GM19395 (cell line): ENCODE data around the gene NPAS3.

Experiments
- ATAC-seq: cut with Tn5 transposase; IDR thresholded peaks from one replicate; pipeline ENCODE4 v1.9.1; 2021; ENCODE audit warnings: mild to moderate bottlenecking, moderate library complexity; ENCODE audit not compliant: unreplicated experiment

NPAS3 gene

DNA sequence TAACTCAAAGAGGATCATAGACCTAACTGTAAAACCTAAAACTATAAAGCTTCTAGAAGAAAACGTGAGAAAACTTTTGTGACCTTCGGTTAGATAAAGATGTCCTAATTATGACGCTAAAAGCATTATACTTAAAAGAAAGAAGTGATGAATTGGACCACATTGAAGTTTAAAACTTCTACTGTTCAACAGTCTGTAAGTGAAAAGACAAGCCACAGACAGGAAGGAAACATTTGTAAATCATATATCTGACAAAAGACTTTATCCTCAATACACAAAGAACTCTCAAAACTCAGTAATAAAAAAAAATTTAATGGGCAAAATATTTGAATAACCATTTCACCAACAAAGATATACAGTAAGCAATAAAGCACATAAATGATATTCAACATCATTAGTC is 667.9 kb downstream of the NPAS3 start:
- no peak for ATAC-seq

GRCh38 chr14:33609582-33609981 is 670.9 kb downstream of the NPAS3 start:
- no peak for ATAC-seq

DNA sequence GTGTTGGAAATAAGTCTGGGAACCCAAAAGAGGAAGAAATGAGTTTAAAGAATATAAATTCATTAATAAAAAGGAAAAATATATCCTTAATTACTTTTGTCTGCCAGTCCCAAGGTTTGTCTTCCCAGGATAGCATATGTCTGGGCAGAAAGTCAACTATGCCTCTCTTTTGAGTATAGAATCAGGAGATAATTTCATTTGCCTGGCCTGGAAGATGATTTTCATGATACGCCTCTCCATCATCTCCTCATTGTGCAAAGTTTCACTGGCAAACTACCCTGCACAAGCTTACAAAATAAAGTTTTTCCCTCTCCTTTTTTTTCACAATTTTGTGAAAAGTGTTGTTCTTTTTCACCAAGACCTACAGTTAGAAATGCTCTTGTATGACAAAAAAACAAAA is 671.4 kb downstream of the NPAS3 start:
- ATAC-seq, result no peak

DNA sequence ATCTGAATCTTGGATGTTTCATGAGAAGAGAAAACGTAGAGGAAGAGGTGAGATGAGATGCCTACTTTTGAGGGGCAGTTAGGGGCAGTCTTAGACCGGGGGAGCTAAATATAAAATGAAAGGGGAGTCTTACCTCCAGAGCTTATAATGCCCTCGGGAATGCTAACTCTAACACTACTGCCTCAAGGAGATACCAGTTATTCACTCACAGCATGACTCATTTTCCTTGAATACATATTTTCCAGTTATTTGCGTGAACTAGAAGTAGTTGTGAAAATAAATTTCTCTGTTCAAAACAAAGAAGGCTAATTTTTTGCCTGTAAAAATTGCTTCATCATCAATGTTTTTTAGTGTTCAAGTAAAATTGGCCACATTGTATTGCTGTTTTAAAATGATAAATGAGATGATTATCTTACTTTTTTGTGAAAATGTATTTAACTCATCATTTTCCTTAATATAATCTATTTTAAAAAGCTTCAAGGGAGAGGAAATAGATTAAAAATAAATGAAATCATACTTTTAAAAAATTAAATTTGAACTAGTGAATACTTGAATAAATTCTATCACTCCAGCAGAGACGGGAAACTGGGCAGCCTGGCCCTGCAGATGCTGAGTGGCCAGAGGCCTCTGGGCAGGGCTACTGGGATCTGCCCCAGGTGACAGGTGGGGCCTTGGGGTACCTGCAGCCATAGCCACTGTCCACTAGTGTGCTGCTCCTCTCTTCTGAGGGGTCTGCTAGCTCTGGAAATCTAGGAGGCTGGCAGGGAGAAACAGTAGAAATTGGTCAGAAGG is 672.9 kb downstream of the NPAS3 start:
- ATAC-seq, result no peak

- ATAC-seq, result no peak
Observed at GRCh38 chr14:33612197-33612505, 673.5 kb downstream of the NPAS3 start.

DNA sequence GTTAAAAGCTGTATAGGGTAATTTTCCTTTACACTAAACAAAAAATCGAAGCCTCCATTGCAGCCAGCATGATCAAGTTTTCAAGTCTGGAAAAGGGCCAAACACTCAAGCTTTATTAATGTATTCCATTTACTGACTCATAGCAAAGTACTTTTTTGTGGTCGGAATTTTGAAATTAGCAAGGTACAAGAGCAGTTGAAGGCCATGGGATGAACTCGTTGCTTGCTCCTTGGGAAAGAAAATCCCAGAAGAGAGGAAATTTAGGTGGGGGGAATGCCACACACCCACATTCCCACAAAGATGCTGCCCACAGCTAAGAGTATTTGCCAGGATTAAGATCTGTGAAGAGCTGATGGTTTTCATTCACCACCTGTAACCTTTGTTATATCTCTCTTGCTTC is 678.5 kb downstream of the NPAS3 start:
- ATAC-seq, result no peak

DNA sequence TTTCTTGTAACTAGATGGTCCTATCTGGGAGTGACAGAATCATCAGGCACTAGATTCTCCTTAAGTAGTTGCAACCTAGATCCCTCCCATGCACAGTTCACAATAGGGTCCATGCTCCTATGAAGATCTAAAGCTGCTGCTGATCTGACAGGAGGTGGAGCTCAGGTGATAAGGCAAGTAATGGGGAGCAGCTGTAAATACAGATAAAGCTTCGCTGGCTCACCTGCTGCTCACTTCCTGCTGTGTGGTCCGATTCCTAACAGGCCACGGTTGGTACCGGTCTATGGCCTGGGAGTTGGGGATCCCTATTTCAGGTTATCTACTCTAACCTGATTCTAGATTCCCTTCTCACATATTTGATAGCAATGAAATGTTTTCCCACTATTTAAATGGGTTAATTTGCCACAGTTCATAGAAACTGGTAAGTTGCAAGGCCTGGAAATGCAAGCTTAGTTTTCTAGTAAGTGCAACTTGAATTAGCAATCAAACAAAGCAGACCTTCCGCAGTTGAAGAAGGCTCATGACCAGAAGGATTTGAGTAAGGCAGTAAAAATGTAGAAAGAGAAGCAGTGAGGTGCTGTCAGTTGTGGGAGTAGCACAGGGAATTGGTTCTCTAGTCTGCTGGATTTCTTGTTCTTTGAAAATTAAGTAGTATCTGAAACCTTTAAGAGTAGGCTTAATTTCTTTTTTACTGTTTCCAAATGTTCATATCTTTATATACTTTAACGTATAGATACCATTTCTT is 679.9 kb downstream of the NPAS3 start:
- ATAC-seq, result no peak

GRCh38 chr14:33622496-33622895 is 683.8 kb downstream of the NPAS3 start:
- ATAC-seq, result no peak

DNA sequence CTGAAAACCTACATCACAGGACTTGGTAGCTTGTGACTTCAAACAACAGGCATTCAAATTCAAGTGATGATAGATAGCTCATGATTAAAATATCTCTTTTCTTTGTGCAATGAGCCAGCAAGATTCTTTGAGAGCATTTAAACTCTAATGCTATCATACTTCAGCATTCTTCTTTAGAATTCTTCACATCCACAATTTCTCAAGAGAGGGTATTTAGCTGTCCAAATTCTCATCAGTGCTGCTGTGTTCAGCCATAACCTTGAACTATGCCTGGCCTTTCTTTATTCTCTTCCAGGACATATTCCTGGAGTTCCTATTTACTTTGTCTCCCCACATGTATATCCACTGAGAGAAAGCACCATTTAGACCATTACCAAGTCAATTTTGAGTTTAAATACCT is 691.1 kb downstream of the NPAS3 start:
- no peak for ATAC-seq

GRCh38 chr14:33631021-33631420 is 692.3 kb downstream of the NPAS3 start:
- ATAC-seq, result no peak

GRCh38 chr14:33631441-33631840 is 692.8 kb downstream of the NPAS3 start:
- ATAC-seq, result no peak

DNA sequence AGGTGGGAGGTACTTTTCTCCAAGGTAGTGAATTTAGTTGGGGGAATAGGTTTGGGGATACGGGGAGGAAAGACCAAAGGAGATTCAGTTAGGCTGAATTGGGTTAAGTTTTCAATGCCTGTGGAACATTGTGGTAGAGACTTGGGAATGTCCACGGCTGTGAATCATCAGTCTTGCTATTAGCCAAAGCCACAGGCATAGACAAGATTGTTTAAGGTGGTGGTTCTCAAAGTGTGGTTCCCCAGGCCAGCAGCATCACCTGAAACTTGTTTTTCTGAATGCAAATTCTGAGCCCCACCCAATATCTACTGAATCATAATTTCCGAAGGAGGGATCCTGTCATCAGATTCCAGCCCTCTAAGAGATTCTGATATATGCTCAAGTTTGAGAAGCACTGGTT is 696.0 kb downstream of the NPAS3 start:
- no peak for ATAC-seq

- no peak for ATAC-seq
Observed at GRCh38 chr14:33636716-33637115, 698.0 kb downstream of the NPAS3 start.

DNA sequence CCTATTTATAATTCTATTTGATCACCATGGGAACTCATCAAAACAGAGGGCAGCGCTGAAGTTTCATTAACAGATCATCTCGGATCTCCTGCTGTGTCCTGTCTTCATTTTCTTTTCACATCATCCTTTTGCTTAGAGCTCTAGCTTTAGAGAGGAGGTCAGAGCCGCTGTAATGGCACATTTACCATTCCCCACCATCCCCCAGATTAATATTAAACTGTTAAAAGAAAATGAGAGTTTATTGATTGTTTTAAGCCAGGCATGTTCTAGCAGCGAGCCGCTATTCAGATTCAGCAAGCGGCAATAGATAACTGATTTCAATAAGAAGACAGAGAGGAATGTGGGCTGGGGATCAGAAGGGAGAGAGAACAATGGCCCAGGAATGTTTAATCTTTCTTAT is 703.4 kb downstream of the NPAS3 start:
- ATAC-seq, result no peak

DNA sequence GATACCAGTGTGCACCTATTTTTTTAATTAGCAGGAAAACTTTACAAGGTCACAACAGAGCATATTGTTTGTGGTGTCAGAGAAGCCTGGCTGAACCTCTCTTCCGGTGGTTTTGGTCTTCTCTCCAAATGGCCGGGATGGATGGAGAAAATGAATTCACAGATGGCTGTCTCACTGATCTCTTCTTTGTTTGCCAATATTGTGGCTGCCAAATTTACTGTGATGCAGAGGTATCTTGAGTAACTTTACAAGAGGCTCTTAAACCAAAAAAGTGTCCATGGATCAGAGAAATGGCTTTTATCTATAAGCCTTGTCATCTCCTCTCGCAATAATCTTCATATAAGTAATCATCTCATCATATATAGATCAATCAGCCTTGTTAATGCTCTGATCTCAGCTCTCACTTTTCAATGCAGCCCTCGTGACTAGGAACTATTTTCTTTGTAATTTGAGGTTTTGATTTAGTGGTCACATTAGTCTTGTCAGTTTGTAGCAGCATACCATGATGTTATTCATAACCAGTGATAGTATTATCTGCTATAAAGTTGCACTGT is 704.1 kb downstream of the NPAS3 start:
- ATAC-seq, result no peak

- no peak for ATAC-seq
Observed at GRCh38 chr14:33643426-33644181, 704.9 kb downstream of the NPAS3 start.

DNA sequence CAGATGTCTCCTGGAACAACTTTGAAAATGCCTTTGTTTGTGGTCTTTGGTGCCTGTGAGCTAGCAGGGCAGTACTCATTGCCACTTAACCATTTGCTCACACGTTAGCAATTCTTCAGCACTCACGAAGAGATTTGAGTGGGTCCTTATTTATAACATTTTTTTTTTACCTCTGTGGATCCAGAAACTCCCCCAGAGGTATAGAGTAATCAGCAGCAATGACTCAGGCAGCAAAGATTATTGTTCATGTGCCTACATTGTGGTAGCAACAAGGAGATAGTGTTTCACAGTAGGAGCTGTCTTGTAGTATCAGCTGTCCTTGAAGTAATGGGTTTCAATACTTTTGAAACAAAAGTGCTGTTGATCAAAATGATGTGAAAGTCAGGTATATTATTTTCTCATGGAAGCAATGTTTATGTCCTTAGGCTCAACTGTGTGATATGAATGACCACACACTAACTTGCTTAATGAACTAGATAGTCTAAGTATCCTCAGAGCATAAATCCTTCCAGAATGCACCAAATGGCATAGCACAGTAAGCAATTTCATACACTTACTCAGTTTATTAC is 708.1 kb downstream of the NPAS3 start:
- no peak for ATAC-seq

DNA sequence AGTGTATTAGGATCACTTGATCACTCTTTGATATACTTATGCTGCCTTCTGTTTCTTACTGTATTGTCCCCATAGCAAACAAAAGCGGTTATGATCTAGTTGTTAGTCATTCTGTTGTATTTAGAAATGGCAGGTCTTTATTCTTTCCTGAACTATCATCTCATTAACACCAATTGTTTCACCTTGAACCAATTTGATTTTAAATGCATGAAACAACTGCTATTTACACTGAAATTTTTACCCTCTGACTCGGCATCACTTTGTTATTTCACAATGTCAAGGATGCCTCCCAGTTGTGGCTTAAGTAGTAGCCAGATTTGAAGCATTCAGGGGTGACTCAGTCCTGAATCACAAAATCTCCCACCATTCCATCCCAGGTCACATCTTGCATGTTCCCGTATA is 708.7 kb downstream of the NPAS3 start:
- no peak for ATAC-seq

DNA sequence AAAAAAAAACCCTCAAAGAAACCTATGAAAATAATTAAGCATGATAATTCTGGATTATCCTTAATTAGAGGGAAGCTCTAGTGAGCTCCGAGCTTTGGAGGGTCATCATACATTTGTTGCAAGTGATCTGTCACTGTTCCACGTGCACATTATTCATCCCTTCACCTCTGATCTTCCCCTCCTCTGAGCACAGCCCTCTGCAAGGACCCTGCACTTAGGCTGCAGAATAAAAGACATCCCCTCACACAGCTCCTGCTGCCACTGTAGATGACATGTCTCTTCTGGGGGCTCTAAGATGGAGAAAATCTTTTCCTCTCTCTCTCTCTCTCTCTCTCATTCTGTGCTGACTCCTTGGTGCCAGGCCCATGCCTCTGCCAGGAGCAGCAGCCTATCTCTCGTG is 711.8 kb downstream of the NPAS3 start:
- ATAC-seq, result no peak

- ATAC-seq, result no peak
Observed at GRCh38 chr14:33652566-33653307, 714.1 kb downstream of the NPAS3 start.

DNA sequence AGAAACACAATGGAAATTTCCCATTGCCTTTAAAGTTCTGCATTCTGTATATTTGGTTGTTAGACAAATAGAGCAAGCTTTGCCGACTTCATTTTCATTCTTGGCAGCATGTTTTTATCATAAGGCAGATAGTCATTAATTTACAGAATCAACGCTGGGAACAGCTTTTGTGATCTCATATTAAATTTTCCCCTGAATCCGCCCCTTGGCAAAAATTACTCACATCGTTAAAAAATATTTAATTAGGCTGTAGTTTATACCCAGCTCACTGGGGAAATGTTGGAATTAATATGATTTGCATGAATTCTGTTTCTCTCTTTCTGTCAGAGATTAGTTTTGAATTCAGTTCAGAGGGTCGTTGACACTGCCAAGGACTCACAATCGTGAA is 714.6 kb downstream of the NPAS3 start:
- ATAC-seq, result no peak
